Eye (tissue), 1 donor: ENCODE data around the gene FMN2.
A peak's percentile ranks its signal among the peaks of the same experiment; 100 is the strongest.
"Not testable (repeated sequence)": the region's sequence is repeated elsewhere in the genome, so short reads cannot be mapped to it uniquely, and the experiment has no call there.

Source experiments
- DNase-seq: peaks from one replicate; pipeline ENCODE4 v3.0.0-alpha.2; 2015

FMN2 gene

DNA sequence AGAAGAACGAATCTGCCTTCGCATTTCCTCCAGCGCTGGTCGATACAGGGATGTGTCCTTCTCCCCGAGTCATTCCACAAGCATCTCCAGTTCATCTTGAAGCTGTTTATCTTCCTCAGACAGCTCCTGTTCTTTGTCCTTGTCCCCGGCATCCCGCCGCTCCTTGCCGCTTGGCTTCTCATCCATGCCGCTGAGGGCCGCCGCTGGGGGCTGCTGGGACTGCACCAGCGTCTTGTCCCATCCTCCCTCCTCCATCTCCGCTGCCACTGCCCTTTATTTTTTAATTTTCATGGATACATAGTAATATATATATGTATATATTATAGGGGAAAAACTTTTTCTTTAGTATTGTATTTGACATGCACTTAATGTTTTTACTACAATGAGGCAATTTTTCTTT lies 53.4 kb downstream of the FMN2 start:
- DNase-seq: no peak

GRCh38 chr1:240148333-240148732 lies 56.6 kb downstream of the FMN2 start:
- DNase-seq: no peak

GRCh38 chr1:240149484-240150094 lies 57.9 kb downstream of the FMN2 start:
- peak; percentile 78 for DNase-seq

DNA sequence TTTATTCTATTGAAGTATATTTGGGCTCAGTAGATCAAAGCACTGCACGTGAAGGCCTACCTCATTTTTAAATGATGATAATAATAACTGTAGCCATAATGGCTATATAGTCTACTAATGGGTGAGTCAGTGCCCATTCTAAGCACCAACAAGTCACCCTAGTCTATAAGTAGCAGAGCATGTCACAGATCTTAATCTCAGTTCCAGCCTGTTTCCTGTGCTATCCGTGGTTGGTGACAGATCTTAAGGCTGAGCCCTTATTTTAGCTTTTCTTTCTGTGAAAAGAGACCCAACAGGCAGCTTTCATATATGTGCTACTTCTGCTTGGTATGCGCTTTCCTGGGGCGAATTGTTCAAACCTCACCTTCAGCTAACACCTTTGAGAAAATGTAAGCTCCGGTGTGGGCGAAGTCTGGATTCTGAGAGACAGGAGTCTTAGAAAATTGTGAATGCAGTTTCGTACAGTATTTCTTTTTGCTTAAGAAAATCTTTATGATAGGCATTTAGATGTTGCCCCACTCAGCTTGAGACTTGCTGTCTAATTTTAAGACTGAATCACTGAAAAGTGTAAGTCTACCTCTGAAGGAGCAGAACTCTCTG lies 59.6 kb downstream of the FMN2 start:
- DNase-seq: no peak

GRCh38 chr1:240152611-240153297 lies 61.1 kb downstream of the FMN2 start:
- no peak for DNase-seq

DNA sequence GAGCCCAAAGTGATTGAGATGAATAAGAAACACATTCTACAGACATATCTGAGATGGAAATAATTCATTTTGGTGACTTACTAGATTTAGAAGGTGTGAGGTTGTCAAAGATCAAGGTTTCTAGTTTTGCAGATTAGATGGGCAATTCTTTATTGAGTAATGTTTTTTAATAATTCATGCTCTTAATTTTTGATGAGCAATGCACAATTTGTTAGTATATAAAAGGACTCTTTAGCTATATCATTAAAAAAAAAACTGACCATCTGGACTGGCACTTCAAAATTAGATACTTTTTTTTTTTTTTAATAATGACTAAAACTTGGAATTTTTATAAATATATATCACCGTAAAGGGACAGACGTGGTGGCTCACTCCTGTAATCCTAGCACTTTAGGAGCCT lies 63.9 kb downstream of the FMN2 start:
- no peak for DNase-seq

DNA sequence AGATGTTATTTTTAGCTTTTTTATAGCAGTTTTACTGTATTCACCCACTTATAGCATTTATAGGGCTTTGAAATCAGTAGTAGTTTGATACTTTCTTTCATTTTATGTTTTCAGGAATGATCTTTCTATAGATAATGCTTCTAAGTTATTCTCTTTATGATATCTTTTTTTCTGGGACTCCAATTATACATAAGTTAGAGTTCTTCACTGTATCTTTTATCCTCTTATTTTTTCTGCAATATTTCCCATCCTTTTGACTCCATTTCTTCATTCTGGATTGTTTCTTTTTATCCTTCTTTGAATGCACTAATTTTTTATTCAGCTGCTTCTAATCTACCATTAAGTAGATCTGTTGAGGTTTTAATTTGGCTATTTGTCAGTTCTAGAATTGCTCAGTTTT lies 73.1 kb downstream of the FMN2 start:
- DNase-seq: no peak

DNA sequence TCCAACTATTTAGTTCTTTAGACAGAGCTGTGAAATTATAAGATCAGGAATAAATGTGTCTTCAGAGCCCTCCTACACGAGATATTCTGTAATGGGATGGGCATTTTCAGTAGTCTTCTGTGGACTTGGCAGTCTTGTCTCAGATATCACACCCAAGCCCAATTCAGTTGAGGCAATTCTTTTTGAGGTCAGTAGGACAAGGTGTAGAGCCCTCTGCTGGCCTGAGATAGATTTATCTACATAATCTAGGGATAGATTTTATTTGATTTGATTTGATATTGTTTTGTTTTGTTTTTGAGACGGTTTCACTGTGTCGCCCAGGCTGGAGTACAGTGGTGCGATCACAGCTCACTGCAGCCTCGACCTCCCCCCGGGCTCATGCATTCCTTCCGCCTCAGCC lies 77.5 kb downstream of the FMN2 start:
- no peak for DNase-seq

GRCh38 chr1:240170266-240170665 lies 78.6 kb downstream of the FMN2 start:
- no peak for DNase-seq

DNA sequence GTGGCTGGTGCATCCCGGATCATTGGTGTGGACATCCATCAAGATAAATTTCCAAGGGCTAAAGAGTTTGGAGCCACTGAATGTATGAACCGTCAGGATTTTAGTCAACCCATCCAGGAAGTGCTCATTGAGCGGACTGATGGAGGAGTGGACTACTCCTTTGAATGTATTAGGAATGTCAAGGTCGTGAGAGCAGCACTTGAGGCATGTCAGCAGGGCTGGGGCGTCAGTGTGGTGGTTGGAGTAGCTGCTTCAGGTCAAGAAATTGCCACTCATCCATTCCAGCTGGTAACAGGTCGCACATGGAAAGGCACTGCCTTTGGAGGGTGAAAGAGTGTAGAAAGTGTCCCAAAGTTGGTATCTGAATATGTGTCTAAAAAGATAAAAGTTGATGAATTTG lies 79.1 kb downstream of the FMN2 start:
- no peak for DNase-seq

DNA sequence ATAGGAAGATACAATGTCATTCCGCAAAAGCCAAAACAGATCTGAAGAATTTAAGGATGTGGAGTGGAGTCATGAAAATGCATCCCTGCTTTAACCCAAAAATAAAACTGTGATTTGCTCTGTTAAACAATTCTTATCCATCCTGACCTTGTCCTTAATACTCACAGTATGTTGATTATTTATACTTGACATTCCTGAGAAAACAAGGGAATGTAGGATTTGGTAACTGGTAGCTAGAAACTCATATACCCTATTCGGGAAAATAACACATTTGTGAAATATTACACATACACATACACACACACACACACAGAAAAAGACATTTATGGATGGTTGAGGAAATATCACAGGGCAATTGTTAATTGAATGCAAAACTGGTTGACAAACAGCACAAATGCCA lies 80.2 kb downstream of the FMN2 start:
- DNase-seq: no peak

- DNase-seq: no peak
These were observed 82.2 kb downstream of the FMN2 start for GRCh38 chr1:240173836-240174235.

GRCh38 chr1:240174734-240175133 lies 83.1 kb downstream of the FMN2 start:
- DNase-seq: no peak

DNA sequence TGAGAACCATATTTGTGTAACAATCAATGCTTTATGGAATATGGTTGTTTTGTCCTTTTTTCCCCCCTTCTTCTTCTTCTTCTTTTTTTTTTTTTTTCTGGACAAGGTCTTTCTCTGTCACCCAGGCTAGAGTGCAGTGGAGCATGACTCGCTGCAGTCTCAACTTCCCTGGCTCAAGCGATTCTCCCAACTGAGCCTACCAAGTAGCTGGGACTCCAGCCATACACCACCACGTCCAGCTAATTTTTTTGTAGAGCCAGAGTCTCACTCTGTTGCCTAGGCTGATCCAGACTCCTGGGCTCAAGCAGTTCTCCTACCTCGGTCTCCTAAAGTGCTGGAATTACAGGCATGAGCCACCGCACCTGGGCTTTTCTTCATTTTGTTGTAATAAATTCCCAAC lies 86.7 kb downstream of the FMN2 start:
- DNase-seq: no peak

- DNase-seq: not testable (repeated sequence)
These were observed 93.0 kb downstream of the FMN2 start for GRCh38 chr1:240184682-240185081.

- DNase-seq: peak; percentile 21
These were observed 96.5 kb downstream of the FMN2 start for GRCh38 chr1:240188139-240188538.

DNA sequence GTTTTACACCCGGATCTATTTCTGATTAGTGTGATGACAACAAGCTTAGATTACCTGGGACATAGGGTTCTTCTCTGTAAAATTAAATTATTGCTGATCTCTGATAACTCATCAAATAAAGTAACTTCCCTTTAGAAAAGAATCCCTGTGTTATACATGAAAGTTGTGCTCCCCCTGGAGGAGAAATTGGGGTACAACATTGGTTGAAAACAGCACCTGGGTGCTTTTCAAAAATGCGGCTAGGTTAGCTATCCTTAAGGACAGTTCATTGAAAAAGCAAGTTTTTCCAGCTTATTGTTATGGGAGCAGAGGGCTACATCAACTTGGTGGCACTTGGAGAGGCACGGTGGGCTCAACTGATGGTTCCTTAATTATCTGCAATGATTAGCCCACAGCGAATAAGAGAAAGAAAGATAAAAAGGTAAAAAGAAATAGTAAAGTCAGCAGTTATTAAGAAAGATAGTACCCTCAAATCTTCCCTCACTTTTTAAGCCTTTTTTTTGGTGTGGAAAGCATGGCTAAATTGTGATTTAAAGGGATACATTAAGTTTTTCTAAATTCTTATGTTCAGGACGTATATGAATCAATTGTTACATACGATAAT lies 97.8 kb downstream of the FMN2 start:
- DNase-seq: peak; percentile 73

DNA sequence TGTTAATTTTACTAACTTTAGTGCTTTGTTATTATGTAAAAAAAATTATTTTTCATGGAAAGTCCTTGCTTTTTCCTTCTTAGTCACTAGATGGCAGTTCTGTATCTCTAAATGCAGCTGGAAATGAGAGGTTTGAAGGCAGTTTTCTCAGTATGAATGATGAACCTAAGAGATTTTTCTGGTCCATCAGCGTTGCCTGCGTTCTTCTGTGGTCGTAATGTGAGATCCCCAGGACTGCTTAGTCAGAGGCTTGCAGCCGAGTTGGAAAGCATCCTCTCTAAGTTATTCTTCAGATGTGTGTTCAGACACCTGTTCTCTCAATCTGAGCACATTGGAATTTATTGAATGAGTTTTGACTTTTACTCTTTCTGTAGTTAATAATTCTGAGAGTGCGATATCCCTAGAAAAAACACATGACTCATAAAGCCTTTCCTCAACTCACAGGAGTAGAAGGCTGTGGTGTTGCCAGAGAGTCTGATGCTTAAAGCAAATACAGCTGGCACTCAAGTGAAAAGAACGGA lies 99.3 kb downstream of the FMN2 start:
- DNase-seq: peak; percentile 77

- DNase-seq: no peak
These were observed 101.2 kb downstream of the FMN2 start for GRCh38 chr1:240192851-240193250.

- DNase-seq: no peak
These were observed 102.0 kb downstream of the FMN2 start for GRCh38 chr1:240193679-240194078.

DNA sequence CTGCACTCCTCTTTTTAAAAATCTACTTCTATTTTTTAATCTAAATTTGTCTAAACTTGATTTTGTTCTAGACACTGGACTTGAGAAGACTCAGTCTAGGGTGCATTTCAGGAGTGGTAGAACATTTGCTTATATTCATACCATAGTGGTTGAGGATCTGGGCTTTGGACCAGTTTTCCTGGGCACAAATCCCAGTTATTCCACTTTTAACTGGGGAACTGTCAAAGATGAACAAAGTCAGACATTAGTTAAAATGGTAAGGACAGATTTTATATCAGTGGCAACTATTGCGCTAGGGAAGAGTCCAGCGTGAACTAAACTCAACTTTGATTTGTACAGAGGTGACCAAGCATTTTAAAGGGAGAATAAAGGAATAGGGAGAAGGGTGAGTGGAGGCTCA lies 102.4 kb downstream of the FMN2 start:
- DNase-seq: no peak

GRCh38 chr1:240198376-240198775 lies 106.7 kb downstream of the FMN2 start:
- DNase-seq: no peak

- DNase-seq: no peak
These were observed 108.3 kb downstream of the FMN2 start for GRCh38 chr1:240199758-240200645.
